GM18519 (cell line): Measurements from ENCODE around the gene KCNB1.
"Not testable (repeated sequence)": the region's sequence is repeated elsewhere in the genome, so short reads cannot be mapped to it uniquely, and the experiment has no call there.

Experiments used
- ATAC-seq: cut with Tn5 transposase; IDR thresholded peaks from one replicate; pipeline ENCODE4 v1.9.1; 2021; ENCODE audit warnings: mild to moderate bottlenecking, moderate library complexity; ENCODE audit not compliant: unreplicated experiment, low FRiP score

The KCNB1 gene

GRCh38 chr20:49415005-49415667, 67.3 kb downstream of the KCNB1 start:
- ATAC-seq, result no peak

- ATAC-seq, result no peak
Measured at GRCh38 chr20:49413677-49414076, 68.8 kb downstream of the KCNB1 start.

GRCh38 chr20:49412953-49413352, 69.5 kb downstream of the KCNB1 start:
- ATAC-seq, result no peak

- ATAC-seq, result no peak
Measured at GRCh38 chr20:49412254-49412653, 70.2 kb downstream of the KCNB1 start.

- ATAC-seq, result no peak
Measured at GRCh38 chr20:49411221-49411925, 71.1 kb downstream of the KCNB1 start.

GRCh38 chr20:49409975-49410621, 72.4 kb downstream of the KCNB1 start:
- not testable (repeated sequence) for ATAC-seq

- ATAC-seq, result no peak
Measured at GRCh38 chr20:49409302-49409974, 73.0 kb downstream of the KCNB1 start.

GRCh38 chr20:49408509-49409104, 73.9 kb downstream of the KCNB1 start:
- ATAC-seq, result no peak

GRCh38 chr20:49406666-49407065, 75.8 kb downstream of the KCNB1 start:
- no peak for ATAC-seq

GRCh38 chr20:49405696-49406095, 76.8 kb downstream of the KCNB1 start:
- ATAC-seq, result no peak

- ATAC-seq, result no peak
Measured at GRCh38 chr20:49405062-49405683, 77.3 kb downstream of the KCNB1 start.

GRCh38 chr20:49404461-49404860, 78.0 kb downstream of the KCNB1 start:
- no peak for ATAC-seq

- ATAC-seq, result no peak
Measured at GRCh38 chr20:49403911-49404310, 78.6 kb downstream of the KCNB1 start.

- no peak for ATAC-seq
Measured at GRCh38 chr20:49403012-49403411, 79.5 kb downstream of the KCNB1 start.

- ATAC-seq, result no peak
Measured at GRCh38 chr20:49400904-49401303, 81.6 kb downstream of the KCNB1 start.

GRCh38 chr20:49400410-49400809, 82.1 kb downstream of the KCNB1 start:
- ATAC-seq, result no peak

- no peak for ATAC-seq
Measured at GRCh38 chr20:49399329-49399728, 83.1 kb downstream of the KCNB1 start.

GRCh38 chr20:49398401-49399144, 83.9 kb downstream of the KCNB1 start:
- no peak for ATAC-seq

GRCh38 chr20:49397525-49397924, 84.9 kb downstream of the KCNB1 start:
- ATAC-seq, result no peak

- no peak for ATAC-seq
Measured at GRCh38 chr20:49396230-49396629, 86.2 kb downstream of the KCNB1 start.
